ENCODE measurements around the gene RB1.

- TF ChIP-seq, protein P1, sequence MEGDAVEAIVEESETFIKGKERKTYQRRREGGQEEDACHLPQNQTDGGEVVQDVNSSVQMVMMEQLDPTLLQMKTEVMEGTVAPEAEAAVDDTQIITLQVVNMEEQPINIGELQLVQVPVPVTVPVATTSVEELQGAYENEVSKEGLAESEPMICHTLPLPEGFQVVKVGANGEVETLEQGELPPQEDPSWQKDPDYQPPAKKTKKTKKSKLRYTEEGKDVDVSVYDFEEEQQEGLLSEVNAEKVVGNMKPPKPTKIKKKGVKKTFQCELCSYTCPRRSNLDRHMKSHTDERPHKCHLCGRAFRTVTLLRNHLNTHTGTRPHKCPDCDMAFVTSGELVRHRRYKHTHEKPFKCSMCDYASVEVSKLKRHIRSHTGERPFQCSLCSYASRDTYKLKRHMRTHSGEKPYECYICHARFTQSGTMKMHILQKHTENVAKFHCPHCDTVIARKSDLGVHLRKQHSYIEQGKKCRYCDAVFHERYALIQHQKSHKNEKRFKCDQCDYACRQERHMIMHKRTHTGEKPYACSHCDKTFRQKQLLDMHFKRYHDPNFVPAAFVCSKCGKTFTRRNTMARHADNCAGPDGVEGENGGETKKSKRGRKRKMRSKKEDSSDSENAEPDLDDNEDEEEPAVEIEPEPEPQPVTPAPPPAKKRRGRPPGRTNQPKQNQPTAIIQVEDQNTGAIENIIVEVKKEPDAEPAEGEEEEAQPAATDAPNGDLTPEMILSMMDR (IDR thresholded peaks at IDR 0.05): no peak
- TF ChIP-seq POLR2A (IDR thresholded peaks at IDR 0.05): no peak
Measured at GRCh38 chr13:48515732-48516131, 212.2 kb downstream of the RB1 start.

Data from Peyer's patch (tissue), 4 donors.